Measurements from ENCODE around the gene RAB8A. TPM values are rescaled to one million over a fixed set of nuclear protein-coding genes. Genes with fewer than 3 reads are reported as not detected.
A peak's percentile ranks its signal among the peaks of the same experiment; 100 is the strongest.

RAB8A gene
- total and polyA plus RNA-seq, 9 of the 15 experiments (the other 6 are each of a cell fraction or from before 2014, with no cell fraction given): 11.2 to 102 (median 53.2) TPM

GRCh38 chr19:16078759-16079707 is 32.7 kb upstream of the RAB8A start (continued):
- TF ChIP-seq, protein P1, sequence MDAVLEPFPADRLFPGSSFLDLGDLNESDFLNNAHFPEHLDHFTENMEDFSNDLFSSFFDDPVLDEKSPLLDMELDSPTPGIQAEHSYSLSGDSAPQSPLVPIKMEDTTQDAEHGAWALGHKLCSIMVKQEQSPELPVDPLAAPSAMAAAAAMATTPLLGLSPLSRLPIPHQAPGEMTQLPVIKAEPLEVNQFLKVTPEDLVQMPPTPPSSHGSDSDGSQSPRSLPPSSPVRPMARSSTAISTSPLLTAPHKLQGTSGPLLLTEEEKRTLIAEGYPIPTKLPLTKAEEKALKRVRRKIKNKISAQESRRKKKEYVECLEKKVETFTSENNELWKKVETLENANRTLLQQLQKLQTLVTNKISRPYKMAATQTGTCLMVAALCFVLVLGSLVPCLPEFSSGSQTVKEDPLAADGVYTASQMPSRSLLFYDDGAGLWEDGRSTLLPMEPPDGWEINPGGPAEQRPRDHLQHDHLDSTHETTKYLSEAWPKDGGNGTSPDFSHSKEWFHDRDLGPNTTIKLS (IDR thresholded peaks at IDR 0.05; ENCODE audit: borderline replicate concordance, low read depth): peak; percentile 71; the same call in 1 of the 2 replicates
- TF ChIP-seq C11orf30 (IDR thresholded peaks at IDR 0.05; ENCODE audit: low read depth) (peak; percentile 92), ZNF77 (CRISPR knock-in tag; IDR thresholded peaks at IDR 0.05) (no peak), ZBTB11 (CRISPR knock-in tag; IDR thresholded peaks at IDR 0.05) (peak in 1 of 3 experiments; percentile 89; a peak in 2 of 6 replicates), ARID1B (IDR thresholded peaks at IDR 0.05) (peak; percentile 97), LCOR (CRISPR knock-in tag; IDR thresholded peaks at IDR 0.05) (peak; percentile 78), ZNF280A (IDR thresholded peaks at IDR 0.05; ENCODE audit: low read depth, partially characterized antibody) (no peak), ZKSCAN3 (CRISPR knock-in tag; IDR thresholded peaks at IDR 0.05) (no peak), ZNF696 (CRISPR knock-in tag; conservative IDR thresholded peaks at IDR 0.05) (no peak), MYC (IDR thresholded peaks at IDR 0.05; ENCODE audit: low read depth, low read length) (peak; percentile 90), MYC (CRISPR knock-in tag; IDR thresholded peaks at IDR 0.05; ENCODE audit: borderline replicate concordance, low read depth) (no peak), POLR2H (tag; IDR thresholded peaks at IDR 0.05; ENCODE audit: low read depth) (peak; percentile 95), FOXK2 (conservative IDR thresholded peaks at IDR 0.05 in 1 of 2, IDR thresholded peaks at IDR 0.05 in 1 of 2; ENCODE audit: low read depth in 2 of 2) (peak; percentile 37 to 73; a peak in 3 of 4 replicates)
- TF ChIP-seq, protein P2, sequence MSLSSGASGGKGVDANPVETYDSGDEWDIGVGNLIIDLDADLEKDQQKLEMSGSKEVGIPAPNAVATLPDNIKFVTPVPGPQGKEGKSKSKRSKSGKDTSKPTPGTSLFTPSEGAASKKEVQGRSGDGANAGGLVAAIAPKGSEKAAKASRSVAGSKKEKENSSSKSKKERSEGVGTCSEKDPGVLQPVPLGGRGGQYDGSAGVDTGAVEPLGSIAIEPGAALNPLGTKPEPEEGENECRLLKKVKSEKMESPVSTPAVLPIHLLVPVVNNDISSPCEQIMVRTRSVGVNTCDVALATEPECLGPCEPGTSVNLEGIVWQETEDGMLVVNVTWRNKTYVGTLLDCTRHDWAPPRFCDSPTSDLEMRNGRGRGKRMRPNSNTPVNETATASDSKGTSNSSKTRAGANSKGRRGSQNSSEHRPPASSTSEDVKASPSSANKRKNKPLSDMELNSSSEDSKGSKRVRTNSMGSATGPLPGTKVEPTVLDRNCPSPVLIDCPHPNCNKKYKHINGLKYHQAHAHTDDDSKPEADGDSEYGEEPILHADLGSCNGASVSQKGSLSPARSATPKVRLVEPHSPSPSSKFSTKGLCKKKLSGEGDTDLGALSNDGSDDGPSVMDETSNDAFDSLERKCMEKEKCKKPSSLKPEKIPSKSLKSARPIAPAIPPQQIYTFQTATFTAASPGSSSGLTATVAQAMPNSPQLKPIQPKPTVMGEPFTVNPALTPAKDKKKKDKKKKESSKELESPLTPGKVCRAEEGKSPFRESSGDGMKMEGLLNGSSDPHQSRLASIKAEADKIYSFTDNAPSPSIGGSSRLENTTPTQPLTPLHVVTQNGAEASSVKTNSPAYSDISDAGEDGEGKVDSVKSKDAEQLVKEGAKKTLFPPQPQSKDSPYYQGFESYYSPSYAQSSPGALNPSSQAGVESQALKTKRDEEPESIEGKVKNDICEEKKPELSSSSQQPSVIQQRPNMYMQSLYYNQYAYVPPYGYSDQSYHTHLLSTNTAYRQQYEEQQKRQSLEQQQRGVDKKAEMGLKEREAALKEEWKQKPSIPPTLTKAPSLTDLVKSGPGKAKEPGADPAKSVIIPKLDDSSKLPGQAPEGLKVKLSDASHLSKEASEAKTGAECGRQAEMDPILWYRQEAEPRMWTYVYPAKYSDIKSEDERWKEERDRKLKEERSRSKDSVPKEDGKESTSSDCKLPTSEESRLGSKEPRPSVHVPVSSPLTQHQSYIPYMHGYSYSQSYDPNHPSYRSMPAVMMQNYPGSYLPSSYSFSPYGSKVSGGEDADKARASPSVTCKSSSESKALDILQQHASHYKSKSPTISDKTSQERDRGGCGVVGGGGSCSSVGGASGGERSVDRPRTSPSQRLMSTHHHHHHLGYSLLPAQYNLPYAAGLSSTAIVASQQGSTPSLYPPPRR (CRISPR knock-in tag; IDR thresholded peaks at IDR 0.05; ENCODE audit: borderline replicate concordance): no peak
